ENCODE measurements around the gene SURF2.

The SURF2 gene

DNA sequence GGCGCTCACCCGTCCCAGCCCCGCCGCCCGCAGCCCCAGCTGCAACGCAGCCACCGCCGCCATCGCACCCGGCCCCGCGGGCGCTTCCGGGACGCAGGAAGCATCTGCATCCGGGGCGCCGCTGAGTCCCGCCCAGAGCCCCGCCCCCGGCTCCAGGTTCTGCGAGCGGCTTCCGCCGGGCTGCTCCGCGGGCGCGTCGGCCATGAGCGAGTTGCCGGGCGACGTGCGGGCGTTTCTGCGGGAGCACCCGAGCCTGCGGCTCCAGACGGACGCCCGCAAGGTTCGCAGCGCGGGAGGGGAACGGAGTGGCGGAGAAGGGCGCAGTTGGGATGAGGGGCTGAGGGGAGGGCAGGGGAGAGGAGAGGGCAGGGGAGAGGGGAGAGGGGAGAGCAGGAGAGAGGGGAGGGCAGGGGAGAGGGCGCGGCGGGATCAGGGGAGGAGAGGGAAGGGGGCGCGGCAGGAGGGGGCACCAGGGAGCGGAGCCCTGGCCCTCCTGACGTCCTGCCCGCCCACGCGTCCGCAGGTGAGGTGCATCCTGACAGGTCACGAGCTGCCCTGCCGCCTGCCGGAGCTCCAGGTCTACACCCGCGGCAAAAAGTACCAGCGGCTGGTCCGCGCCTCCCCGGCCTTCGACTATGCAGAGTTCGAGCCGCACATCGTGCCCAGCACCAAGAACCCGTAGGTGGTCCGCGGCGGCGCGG lies at the start of gene SURF2, which contains the start of gene SURF1:
Gene SURF2, plus strand, starts transcription at position 160 of the 701 bp plus-strand sequence. Its CDS starts 43 bp downstream, at position 203.
Gene SURF1, minus strand, starts transcription at position 97 of the 701 bp plus-strand sequence. Its CDS starts 34 bp downstream, at position 63.
- TF ChIP-seq, protein P1, sequence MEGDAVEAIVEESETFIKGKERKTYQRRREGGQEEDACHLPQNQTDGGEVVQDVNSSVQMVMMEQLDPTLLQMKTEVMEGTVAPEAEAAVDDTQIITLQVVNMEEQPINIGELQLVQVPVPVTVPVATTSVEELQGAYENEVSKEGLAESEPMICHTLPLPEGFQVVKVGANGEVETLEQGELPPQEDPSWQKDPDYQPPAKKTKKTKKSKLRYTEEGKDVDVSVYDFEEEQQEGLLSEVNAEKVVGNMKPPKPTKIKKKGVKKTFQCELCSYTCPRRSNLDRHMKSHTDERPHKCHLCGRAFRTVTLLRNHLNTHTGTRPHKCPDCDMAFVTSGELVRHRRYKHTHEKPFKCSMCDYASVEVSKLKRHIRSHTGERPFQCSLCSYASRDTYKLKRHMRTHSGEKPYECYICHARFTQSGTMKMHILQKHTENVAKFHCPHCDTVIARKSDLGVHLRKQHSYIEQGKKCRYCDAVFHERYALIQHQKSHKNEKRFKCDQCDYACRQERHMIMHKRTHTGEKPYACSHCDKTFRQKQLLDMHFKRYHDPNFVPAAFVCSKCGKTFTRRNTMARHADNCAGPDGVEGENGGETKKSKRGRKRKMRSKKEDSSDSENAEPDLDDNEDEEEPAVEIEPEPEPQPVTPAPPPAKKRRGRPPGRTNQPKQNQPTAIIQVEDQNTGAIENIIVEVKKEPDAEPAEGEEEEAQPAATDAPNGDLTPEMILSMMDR (IDR thresholded peaks at IDR 0.05): 0 out of 2 replicates have a peak, but pooled peaks have one; percentile 21

DNA sequence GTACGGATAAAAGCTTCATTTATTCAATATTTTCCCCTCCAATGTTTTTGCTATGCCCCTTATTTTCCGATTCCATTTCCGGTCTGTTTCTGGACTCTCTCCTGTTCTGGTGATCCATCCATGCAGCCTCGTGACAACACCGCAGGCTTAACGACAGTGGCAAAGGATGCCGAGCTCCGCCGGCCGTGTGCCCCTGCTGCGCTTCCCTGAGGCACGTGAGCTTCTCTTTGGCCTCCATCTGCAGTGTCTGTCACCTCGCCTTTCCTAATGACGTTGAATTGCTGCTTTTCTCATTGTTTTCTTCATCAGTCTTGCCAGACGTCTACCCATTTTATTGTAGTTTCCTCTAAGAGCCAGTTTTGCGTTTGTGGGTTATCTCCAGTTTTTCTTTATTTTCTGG lies 49.0 kb upstream of the SURF2 start:
- TF ChIP-seq, protein P1 (IDR thresholded peaks at IDR 0.05): no peak

DNA sequence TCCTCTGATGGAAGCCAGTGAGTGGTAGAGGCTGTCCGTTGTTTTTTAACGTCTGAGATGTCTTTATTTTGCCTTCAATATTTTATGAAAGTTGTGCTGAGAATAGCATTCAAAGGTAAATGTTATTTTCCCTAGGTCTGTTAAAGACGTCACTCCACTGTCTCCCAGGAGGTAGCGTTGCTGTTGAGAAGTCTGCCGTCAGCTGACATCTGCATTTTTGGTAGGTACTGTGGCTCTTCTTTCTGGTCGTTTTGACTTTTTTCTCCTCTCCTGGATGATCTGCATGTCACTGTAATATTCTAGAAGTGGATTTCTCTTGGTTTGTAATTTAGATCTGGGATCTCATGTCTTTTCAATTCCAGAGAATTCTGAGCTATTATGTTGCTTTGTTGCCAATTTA lies 46.7 kb upstream of the SURF2 start:
- TF ChIP-seq, protein P1 (IDR thresholded peaks at IDR 0.05): no peak

DNA sequence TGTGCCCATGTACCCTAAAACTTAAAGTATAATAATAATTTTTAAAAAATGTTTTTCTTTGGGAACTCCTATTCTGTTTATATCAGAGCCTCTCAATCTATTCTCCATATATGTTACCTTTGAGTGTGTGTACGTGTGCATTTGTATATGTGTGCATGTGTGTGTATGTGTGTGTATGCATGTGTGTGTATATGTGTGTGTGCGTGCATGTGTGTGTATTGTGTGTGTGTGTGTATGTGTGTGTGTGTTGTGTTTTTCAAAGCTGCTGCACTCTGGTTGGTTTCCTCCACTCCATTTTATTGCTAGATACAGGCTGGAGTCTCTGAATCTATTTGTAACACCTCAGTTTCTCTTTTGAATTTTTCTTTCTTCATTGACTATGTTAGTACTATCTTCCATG lies 40.4 kb upstream of the SURF2 start:
- TF ChIP-seq, protein P1 (IDR thresholded peaks at IDR 0.05): no peak

DNA sequence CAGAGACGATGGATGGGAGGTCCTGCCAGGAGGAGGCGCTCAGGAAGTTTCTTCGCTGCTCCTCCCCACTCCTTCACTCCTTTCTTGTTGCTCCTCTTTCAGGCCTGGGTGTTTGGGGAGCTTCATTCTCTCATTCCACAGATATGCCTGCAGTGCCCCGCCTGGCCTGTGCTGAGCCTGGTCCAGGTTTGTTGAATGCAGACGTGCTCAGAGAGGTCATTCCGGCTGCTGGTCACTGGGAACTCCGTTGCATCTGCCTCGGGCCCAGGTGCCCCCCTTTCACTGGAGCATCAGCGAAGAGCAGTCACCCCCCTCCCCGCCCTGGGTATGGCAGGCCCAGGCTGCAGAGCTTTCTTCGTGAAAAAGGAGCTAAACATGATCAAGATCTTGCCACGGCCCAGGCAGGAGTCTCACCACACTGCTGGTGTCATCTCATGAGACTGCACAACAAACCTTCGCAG lies 35.9 kb upstream of the SURF2 start:
- TF ChIP-seq, protein P1 (IDR thresholded peaks at IDR 0.05): no peak

DNA sequence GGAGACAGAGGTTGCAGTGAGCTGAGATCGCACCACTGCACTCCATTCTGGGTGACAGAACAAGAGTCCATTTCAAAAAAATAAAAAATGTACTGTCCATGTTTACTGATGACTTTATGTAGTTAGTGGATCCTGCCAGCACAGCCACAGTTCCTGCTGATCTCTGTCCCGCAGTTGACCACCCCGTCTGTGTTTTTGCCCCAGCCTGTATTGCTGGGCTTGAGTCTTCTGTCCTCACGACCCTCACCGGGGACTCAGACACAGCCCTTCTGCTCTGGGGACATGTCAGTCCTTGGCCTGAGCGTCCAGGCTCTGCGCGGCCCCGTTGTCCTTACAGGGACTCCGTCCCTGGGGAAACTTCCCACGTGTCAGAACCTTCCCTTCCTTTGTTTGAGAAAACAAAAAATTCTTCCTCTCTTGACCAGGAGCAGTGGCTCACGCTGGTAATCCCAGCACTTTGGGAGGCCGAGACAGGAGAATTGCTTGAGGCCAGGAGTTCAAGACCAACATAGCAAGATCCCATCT lies 34.9 kb upstream of the SURF2 start:
- TF ChIP-seq, protein P1 (IDR thresholded peaks at IDR 0.05): no peak

DNA sequence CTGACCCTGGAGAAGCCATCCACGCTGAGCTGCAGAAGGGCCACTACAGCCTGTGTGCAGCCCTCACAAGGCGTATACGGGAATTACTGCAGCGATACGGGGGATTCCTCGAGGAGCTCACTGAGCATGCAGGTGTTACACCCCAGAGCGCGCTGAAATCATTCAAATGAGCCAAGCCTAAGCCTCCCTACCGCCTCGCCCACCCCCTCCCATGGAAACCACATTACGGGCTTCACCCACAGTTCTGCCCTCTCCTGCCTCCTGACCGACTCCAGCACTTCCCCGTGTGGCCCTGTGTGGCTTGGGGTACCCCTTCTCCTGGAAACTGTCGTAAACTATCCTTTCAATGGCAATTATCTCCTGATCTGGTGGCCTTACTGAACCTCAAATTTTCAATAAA lies 33.6 kb upstream of the SURF2 start:
- TF ChIP-seq, protein P1 (IDR thresholded peaks at IDR 0.05): no peak

Data from LNCAP (cell line).